GM12892 (cell line): ENCODE data around the gene PMM1.

Experiments used
- POLR2A ChIP-seq: IDR thresholded peaks from 2 replicates; pipeline ENCODE4 v1.6.1; 2011; ENCODE audit warnings: low read depth, low read length, control low read depth
- POLR2AphosphoS5 ChIP-seq: IDR thresholded peaks from 2 replicates; pipeline ENCODE4 v1.6.1; 2011; ENCODE audit warnings: low read depth, low read length, control low read depth
- TAF1 ChIP-seq: IDR thresholded peaks from 2 replicates; pipeline ENCODE4 v1.6.1; 2011; ENCODE audit warnings: low read depth, mild to moderate bottlenecking, control low read depth, low read length, borderline replicate concordance

GRCh38 chr22:41582694-41583093 lies 6.9 kb downstream of the PMM1 start:
- TF ChIP-seq POLR2AphosphoS5 (no peak), POLR2A (no peak), TAF1 (no peak)
